Stimulated activated CD4-positive, alpha-beta T cell treated with anti-CD3 and anti-CD28 coated beads, Interleukin-2, amount 100 ng/mL, for 48 hours (primary cell): ENCODE measurements around the gene DCAF5.
"Not testable (repeated sequence)": the region's sequence is repeated elsewhere in the genome, so short reads cannot be mapped to it uniquely, and the experiment has no call there.

Experiments used
- DNase-seq, 2 donors: peaks; one replicate each; pipeline ENCODE4 v3.0.0-alpha.2; 2020

DCAF5 gene, protein sequence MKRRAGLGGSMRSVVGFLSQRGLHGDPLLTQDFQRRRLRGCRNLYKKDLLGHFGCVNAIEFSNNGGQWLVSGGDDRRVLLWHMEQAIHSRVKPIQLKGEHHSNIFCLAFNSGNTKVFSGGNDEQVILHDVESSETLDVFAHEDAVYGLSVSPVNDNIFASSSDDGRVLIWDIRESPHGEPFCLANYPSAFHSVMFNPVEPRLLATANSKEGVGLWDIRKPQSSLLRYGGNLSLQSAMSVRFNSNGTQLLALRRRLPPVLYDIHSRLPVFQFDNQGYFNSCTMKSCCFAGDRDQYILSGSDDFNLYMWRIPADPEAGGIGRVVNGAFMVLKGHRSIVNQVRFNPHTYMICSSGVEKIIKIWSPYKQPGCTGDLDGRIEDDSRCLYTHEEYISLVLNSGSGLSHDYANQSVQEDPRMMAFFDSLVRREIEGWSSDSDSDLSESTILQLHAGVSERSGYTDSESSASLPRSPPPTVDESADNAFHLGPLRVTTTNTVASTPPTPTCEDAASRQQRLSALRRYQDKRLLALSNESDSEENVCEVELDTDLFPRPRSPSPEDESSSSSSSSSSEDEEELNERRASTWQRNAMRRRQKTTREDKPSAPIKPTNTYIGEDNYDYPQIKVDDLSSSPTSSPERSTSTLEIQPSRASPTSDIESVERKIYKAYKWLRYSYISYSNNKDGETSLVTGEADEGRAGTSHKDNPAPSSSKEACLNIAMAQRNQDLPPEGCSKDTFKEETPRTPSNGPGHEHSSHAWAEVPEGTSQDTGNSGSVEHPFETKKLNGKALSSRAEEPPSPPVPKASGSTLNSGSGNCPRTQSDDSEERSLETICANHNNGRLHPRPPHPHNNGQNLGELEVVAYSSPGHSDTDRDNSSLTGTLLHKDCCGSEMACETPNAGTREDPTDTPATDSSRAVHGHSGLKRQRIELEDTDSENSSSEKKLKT

GRCh38 chr14:69152902-69153151 is at the start of gene DCAF5:
Gene DCAF5, minus strand, starts transcription at chr14:69153119. Its CDS starts 141 bp downstream, at chr14:69152978.
- DNase-seq = peak in 1 of 2 donors; percentile 85

- DNase-seq = no peak
Observed at GRCh38 chr14:69199786-69200185, 46.9 kb upstream of the DCAF5 start.

DNA sequence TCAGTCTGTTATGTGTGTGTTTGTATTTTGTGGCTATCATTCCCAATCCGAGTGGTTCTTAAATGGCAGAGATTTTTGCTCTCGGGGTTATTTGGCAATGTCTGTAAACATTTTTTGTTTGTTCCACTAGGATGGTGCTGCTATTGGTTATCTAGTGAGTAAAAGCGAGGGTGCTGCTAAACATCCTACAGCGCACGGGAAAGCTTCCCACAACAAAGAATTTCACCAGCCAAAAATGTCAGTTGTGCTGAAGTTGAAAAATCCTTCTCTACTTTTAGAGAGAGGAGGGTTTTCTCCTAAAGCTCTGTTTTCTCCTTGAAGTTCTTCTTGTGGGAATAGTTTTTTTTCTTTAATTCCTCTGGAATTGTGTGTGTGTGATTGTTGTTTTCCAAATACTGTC is 40.8 kb upstream of the DCAF5 start:
- DNase-seq = no peak

- peak; percentile 69 to 71 for DNase-seq
Observed at GRCh38 chr14:69191340-69192111, 38.6 kb upstream of the DCAF5 start, which contains the start of gene EXD2. Gene EXD2, plus strand, starts transcription at chr14:69191498. Its CDS starts 17,973 bp downstream, at chr14:69209471.

DNA sequence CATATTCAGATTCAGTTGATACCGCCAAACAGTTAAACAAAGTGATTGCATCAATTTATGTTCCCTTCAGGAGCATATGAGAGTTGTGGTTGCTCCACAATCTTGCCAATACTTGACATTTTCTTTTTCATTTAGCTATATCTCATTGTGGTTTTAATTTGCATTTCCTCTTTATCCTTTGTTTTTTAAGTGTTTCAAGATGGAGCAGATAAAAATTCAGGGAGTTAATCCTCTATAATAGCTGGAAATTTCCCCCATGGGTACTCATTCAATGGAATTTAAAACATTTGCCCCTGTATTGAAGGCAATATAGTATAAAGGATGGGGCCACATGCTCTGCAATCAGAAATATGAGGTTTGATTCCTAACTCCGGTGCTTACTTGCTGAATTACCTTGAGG is 37.3 kb upstream of the DCAF5 start:
- no peak for DNase-seq

GRCh38 chr14:69183735-69184134 is 30.8 kb upstream of the DCAF5 start:
- DNase-seq = no peak

- not testable (repeated sequence) for DNase-seq
Observed at GRCh38 chr14:69182580-69182979, 29.7 kb upstream of the DCAF5 start.

GRCh38 chr14:69181491-69181890 is 28.6 kb upstream of the DCAF5 start:
- no peak for DNase-seq

DNA sequence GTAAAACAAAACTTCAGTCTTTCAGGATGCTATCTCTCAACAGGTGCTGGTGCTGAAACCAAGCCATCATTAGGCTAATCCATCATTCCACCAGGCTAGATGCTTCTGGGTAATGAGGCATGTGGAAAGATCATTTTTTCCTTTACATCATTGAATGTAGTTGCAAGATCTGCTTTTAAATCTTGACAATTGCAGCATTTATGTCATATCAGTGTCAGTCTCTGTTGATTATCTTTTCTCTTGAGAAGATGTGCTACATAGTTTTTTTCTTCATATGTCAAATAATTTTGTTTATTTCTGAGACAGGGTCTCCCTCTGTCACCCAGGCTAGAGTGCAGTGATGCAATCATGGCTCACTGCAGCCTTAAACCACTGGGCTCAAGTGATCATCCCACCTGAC is 22.2 kb upstream of the DCAF5 start:
- no peak for DNase-seq

DNA sequence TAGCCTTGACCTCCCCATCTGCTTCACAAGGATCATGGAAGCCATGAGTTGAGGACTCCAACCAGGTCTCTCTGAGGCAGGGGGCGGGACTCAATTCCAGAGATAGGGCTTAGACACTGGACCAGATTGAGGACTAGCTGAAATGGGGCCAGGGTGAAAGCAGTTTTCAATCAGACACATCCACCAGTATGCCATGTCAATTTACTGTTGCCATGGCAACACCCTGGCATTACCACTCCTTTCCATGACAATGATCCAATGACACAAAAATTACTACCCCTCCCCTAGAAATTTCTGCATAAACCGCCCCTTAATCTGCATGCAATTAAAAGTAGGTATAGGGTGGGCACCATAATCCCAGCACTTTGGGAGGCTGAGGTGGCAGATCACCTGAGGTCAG is 18.6 kb upstream of the DCAF5 start:
- no peak for DNase-seq

DNA sequence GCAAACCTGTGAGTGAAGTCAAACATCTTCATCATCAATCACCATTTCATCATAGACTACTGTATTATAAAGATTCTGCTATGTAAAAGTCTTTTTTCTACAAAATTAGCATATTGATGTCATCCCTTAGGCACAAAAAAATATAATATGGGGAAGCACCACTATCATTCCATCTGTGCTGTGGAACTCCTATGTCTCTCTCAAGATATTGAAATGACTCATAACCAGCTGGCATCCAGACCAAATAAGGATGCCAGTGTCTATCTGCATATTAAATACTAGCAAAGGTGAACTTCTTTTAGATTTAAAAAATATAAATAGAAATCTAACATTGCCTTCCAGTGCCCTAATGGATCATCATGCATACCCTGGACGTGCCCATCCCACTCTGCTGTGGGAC is 17.9 kb upstream of the DCAF5 start:
- DNase-seq = no peak

DNA sequence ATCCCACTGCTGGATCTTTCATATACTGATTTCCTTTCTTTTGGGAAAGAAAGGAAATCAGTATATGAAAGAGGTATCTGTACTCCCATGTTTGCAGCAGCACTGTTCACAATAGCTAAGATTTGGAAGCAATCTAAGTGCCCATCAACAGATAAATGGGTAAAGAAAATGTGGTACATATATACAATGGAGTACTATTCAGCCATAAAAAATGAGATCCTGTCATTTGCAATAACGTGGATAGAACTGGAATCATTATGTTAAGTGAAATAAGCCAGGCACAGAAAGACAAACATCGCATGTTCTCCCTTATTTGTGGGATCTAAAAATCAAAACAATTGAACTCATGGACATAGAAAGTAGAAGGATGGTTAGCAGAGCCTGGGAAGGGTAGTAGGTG is 12.9 kb upstream of the DCAF5 start:
- not testable (repeated sequence) for DNase-seq

GRCh38 chr14:69161590-69161989 is 8.7 kb upstream of the DCAF5 start:
- no peak for DNase-seq

GRCh38 chr14:69156224-69156623 is 3.3 kb upstream of the DCAF5 start:
- no peak for DNase-seq

GRCh38 chr14:69154779-69155178 is 1.9 kb upstream of the DCAF5 start:
- DNase-seq = no peak

GRCh38 chr14:69153873-69154270 is 953 bp upstream of the DCAF5 start:
- DNase-seq = no peak

- DNase-seq = peak in 1 of 2 donors; percentile 83
Observed at GRCh38 chr14:69153152-69153872, 393 bp upstream of the DCAF5 start.

- DNase-seq = no peak
Observed at GRCh38 chr14:69152181-69152901, 578 bp downstream of the DCAF5 start.

DNA sequence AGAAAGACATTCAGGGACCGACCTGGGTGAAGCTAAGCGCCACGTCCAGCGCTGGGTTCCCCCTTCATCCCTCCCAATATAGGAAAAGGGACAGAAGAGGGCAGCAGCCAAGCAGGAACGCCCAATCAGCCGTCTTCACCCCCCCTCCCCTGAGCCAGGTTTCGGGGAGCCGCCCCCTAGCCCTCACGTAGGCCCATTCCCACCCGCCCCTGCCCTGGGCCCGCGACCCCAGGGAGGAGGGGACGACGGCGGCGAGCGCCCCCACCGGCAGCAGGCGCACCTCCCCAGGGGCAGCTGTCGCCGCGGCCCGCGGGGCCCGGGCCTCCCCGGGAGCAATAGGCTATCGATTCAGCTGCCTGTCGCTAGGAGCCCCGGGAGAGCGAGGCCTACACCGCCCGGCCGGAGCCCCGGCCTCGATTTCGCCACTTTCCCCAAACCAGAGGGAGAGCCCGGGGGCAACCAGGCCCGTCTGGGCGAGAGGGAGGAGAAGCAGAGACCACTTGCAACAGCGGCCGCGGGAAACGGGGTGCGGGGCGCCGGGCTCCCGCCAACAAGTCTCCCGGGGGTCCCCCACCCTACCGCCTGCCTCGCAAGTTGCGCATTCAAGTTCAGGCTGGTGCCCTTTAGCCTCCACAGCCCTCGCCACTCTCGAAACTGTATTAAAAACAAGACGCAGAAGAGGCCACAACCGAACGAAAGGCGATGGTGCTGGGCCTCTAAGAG is 1.3 kb downstream of the DCAF5 start:
- peak; percentile 63 to 74 for DNase-seq

DNA sequence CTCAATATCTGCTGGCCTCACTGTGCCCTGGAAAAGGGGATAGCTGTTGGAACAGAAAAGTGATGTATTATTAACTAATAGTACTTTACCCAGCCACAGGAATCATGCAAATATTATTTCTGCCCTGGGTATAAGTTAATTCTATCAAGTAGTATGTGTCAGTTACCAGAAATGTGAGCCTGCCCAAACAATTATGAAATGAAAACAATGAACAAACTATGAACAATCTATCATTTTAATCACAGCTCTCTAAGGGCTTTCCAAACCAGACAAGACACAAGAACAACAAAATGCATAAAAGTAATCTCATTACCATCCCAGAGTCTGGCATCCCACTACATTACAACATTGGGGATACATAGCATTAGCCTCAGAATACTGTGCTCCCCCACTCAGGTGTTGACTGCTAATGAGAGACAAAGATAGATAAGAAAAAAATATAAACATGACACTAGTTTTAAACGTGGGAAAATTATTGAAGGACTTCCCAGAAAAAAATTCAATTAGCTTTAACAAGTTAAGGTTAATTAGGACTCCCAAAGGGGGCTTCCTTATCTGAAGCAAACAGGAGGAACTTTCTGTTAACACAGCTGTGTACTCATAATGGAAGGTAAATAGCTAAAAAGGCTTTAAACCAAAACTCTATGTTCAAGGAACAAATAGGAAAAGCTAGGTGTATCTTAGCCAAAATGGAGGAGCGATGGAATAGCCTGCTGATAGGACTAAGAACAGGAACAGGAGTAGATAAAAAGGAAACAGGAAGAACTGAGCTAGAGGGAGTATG is 3.3 kb downstream of the DCAF5 start:
- DNase-seq = no peak
